Stimulated activated CD8-positive, alpha-beta memory T cell treated with anti-CD3 and anti-CD28 coated beads, Interleukin-12 subunit alpha, Interleukin-12 subunit beta, amount 100 ng/mL, for 4 hours (primary cell): ENCODE data around the gene CDYL2.
"Not testable (repeated sequence)": the region's sequence is repeated elsewhere in the genome, so short reads cannot be mapped to it uniquely, and the experiment has no call there.

Experiments
- DNase-seq: peaks from one replicate; pipeline ENCODE4 v3.0.0-alpha.2; 2020; ENCODE audit warnings: low read depth

The CDYL2 gene

GRCh38 chr16:80807906-80808305 is 3.5 kb upstream of the CDYL2 start:
- no peak for DNase-seq

DNA sequence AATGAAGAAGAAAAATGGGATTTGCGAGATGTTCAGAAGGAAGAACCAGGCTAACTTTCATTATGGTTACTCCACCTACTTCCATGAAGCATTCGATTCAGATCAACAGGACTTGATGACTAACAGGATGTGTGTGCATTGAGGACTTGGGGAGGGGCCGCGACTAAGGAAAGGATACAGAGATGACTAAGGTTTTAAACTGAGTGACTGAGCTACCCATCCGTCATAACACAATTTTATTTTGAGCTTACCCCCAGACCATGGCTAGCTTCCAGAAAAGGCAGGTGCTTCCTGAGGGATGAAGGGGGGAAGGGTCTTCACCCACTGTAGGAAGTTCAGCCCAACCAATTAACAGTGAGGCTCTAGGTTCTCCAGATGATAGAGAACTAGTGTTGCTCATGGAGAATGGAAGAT is 2.5 kb upstream of the CDYL2 start:
- no peak for DNase-seq

DNA sequence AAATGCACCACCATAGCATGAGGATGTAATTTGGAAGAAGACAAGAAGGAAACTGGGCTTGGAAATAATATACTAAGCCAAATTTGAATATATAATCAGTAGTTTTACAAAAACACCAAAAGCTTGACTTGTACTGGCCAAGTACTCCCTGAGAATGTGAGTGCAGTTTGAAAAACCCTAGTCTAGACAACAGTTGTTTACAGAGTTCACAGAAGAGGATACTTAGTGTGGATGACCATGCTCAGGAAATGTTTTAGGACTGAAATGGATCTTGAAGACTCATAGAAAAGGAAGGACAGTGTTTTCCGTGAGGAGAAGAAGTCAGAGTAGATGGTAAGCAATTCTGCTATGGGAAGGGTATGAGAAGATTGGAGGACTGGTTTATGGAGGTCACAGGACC is 1.9 kb upstream of the CDYL2 start:
- DNase-seq: no peak

- peak; percentile 27 for DNase-seq
These were observed 307 bp downstream of the CDYL2 start for GRCh38 chr16:80804056-80804525.

DNA sequence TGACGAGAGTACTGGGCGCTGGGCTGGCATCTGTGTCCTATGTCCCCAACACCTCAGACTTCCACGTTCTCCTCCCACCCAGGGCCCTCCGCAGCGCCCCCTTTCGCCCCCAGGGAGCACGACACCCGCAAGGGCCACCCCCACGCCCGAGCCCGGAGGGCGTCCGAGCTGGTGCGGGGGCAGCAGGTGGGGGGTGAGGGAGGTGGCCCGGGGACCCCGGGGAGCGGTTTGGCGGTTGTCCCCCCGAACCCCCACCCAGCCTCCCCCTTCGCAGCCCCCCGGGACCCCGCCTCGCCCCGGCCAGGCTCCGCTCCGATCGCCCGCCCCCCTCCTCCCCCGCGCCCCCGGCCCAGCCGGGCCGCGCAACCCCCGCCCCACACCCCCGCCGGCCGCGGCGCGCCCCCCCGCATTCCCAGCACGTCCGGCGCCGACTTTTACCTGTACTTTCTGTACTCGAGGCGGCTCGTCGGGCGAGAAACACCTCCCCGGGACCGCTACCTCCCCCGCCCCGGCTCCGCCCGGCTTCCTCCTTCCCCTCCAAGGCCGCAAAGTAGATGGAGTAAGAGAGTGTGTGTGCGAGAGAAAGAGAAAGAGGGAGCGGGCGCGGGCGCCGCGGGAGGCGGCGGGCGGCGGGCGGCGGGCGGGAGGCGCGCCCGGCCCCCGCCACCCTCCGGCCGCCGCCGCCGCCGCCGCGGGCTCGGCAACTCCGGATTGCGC is 901 bp downstream of the CDYL2 start:
- DNase-seq: peak; percentile 17

GRCh38 chr16:80802902-80803301 is 1.5 kb downstream of the CDYL2 start:
- DNase-seq: no peak

DNA sequence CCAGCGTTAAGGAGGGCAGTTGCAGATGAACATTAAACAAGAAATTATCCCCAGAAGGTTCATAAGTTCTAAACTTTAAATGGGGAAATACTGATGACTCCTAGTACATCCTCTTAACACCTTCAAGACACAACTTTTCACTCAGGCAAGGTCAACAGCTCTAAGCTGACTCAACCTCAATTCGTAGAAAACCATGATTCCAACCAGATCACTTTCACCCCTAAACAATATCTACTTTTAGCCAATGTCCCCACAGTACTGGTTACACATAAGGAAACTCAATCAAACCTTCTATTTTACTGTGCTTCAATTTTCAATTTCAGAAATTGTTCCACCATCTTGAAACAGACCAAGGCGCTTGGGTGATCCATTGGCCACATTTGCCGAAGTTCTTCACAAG is 2.3 kb downstream of the CDYL2 start:
- DNase-seq: no peak

DNA sequence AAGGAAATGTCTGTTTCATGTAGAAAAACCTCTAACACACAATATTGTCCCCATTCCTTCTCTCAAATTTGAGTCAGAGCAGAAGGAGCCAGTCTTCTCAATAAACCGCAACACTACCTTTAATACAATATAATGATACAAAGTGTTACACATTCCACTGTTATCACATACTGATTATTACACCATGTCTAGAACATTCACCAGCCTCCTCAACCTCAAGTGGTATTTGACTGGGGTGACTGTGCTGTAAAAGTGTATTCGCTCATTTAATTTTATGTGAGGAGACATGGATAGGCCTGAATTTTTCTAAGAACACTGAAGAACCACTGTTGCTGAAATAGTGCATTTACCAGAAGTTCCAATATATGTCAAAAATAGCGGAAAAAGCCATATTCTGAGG is 10.3 kb downstream of the CDYL2 start:
- no peak for DNase-seq

DNA sequence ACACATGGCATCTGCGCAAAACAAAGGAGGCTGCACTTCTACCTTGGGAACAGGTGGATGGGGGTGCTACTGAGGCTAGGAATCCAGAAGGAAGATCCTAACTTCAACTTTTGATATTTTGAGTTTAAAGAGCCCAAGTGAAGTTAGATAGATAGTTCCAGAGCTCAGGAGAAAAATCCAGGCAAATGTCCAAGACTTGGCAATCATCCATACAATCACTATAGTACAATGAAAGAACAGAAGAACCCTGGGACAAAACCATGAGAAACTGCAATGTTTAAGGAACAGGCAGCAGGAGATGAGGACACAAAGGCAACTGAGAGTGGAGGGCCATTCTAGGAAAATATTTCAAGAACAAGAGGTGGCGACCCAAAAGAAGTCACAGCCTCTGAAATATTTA is 12.4 kb downstream of the CDYL2 start:
- DNase-seq: no peak

DNA sequence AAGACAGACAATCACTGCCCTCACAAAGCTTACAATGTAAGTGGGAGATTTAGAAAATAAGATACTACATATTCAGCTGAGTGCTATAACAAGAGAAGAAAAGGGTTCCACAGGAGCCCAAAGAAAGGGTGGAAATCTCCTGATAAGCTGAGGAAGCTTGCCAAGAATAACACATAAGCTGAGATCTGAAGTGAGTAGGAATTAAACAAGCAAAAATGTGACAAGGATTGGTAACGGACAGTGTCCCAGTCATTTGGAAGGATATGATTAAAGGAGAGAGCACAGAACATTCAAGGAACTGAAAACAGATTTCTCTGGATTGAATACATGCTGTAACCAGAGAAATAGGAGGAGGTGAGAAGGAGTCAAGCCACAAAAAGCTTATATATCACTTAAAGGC is 13.0 kb downstream of the CDYL2 start:
- no peak for DNase-seq

GRCh38 chr16:80790751-80791150 is 13.6 kb downstream of the CDYL2 start:
- no peak for DNase-seq

GRCh38 chr16:80788027-80788426 is 16.4 kb downstream of the CDYL2 start:
- no peak for DNase-seq

DNA sequence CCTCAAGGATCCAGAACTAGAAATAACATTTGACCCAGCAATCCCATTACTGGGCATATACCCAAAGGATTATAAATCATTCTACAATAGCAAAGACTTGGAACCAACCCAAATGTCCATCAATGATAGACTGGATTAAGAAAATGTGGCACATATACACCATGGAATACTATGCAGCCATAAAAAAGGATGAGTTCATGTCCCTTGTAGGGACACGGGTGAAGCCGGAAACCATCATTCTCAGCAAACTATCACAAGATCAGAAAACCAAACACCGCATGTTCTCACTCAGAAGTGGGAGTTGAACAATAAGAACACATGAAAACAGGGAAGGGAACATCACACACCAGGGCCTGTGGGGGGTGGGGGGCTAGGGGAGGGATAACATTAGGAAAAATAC is 17.8 kb downstream of the CDYL2 start:
- not testable (repeated sequence) for DNase-seq

GRCh38 chr16:80784951-80785350 is 19.4 kb downstream of the CDYL2 start:
- DNase-seq: no peak

GRCh38 chr16:80778703-80779102 is 25.7 kb downstream of the CDYL2 start:
- no peak for DNase-seq

DNA sequence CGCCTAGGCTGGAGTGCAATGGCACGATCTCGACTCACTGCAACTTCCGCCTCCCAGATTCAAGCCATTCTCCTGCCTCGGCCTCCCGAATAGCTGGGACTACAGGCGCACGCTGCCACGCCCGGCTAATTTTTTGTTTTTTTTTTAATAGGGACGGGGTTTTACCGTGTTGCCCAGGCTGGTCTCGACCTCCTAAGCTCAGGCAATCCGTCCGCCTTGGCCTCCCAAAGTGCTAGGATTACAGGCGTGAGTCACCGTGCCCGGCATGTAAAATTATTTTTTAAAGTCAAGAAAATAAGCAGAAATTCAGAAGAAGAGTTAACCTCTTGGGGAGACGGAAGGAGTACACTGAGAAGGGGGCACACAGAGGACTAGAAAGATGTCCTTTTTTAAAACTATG is 27.5 kb downstream of the CDYL2 start:
- DNase-seq: no peak

- DNase-seq: no peak
These were observed 28.9 kb downstream of the CDYL2 start for GRCh38 chr16:80775450-80775849.

GRCh38 chr16:80766798-80767197 is 37.6 kb downstream of the CDYL2 start:
- no peak for DNase-seq

DNA sequence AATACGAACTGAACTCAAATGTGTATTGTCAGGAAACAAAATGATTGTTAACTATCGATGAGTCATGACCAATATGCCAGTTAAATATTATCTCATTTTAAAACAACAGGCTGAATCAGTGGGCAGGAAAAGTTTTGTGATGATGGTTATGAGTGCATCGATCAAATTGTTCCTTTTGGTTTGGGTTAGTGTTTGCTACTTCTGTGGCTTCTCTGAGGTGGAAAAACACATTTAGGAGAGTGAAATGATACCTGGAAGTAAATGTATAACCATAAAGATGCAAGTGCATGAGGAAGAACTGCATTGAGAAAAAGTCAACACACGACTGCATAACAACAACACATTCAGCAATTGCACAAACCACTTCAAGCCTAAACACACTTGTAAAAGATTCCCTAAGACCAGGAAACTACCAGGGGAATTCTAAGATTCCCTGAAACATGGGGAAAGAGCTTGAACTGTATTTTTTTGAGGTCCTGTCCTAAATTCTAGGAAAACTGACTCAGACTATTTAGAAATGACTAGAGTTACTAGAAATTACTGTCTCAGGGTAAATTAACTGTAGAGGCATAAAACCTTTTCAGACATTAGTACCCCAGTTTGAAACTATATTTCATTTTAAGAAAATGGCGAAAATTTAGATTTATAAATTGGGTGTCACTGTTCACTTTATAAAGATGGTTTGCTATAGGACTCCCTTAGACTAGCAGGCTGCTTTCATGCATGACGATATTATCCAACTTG is 44.8 kb downstream of the CDYL2 start:
- no peak for DNase-seq

DNA sequence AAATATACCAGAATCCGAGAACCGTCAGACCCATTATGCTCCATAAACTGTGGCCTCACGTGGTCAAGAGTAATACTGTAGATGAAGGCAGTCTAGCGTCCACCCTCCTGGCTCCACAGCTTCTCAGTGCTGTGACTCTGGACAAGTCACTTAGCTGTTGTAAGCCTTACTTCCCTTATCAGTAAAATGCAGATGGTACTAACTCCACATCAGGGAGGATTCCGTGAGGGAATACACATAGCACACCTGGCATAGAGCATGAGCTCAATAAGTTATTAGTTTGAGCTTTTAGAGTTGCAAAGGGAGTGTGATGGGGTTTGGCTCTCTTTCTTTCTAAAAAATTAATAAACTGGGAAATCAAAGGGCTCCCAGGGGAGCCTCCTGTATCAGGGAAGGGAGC is 49.9 kb downstream of the CDYL2 start:
- no peak for DNase-seq

GRCh38 chr16:80752541-80752940 is 51.9 kb downstream of the CDYL2 start:
- no peak for DNase-seq

DNA sequence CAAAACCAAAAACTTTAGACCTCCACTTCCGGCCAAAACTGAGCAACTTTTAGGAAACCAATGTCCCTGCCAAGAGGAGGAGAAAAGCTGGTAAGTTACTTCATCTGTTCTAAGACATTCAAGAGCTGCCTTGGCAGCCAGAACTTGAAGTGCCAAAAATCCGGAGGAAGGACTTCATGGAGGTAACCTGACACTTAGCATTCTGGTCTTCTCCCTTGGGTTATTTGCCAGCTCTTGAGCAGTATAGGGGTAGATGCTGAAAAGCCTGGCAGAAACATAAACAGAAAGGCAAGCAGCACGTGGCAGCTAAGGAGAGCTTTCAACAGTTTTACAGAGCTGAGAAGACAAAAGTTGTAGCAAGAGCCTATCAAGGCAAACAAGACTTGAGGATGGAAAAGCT is 53.2 kb downstream of the CDYL2 start:
- no peak for DNase-seq

- DNase-seq: no peak
These were observed 58.2 kb downstream of the CDYL2 start for GRCh38 chr16:80746231-80746630.

GRCh38 chr16:80744856-80745255 is 59.5 kb downstream of the CDYL2 start:
- DNase-seq: no peak
